Neural cell (in vitro differentiated cells): ENCODE data around the gene SCD.

Experiments
- CTCF ChIP-seq: fragments of 450-650 bp; IDR thresholded peaks from 2 replicates; pipeline ENCODE4 v1.5.1; 2014; ENCODE audit warnings: antibody characterized with exemption, mild to moderate bottlenecking, moderate library complexity; ENCODE audit not compliant: poor library complexity, severe bottlenecking
- EP300 ChIP-seq: fragments of 450-650 bp; conservative IDR thresholded peaks from 2 replicates; pipeline ENCODE4 v1.6.1; 2014; ENCODE audit warnings: antibody characterized with exemption, mild to moderate bottlenecking, moderate library complexity; ENCODE audit not compliant: poor library complexity, severe bottlenecking
- POLR2AphosphoS5 ChIP-seq: IDR thresholded peaks from 2 replicates; pipeline ENCODE4 v1.6.1; 2012
- RAD21 ChIP-seq: fragments of 450-650 bp; conservative IDR thresholded peaks from 2 replicates; pipeline ENCODE4 v1.6.1; 2014; ENCODE audit warnings: antibody characterized with exemption, mild to moderate bottlenecking, moderate library complexity
- REST ChIP-seq: IDR thresholded peaks from 2 replicates; pipeline ENCODE4 v1.6.1; 2012; ENCODE audit warnings: borderline replicate concordance
- SMC3 ChIP-seq: fragments of 450-650 bp; conservative IDR thresholded peaks from 2 replicates; pipeline ENCODE4 v1.6.1; 2014; ENCODE audit warnings: antibody characterized with exemption, mild to moderate bottlenecking, moderate library complexity; ENCODE audit not compliant: poor library complexity
- TAF1 ChIP-seq: IDR thresholded peaks from 2 replicates; pipeline ENCODE4 v1.6.1; 2012; ENCODE audit warnings: low read depth

GRCh38 chr10:100392686-100393003, 45.6 kb downstream of the SCD start:
- TF ChIP-seq POLR2AphosphoS5 (no peak), CTCF (no peak), EP300 (no peak), TAF1 (no peak), RAD21 (no peak), REST (no peak), SMC3 (no peak)
